Esophagus muscularis mucosa (tissue), 4 donors: ENCODE data around the gene PRKAR1A.

Source experiments
- EP300 ChIP-seq: sonication (generic); formaldehyde crosslinking; IDR thresholded peaks from one replicate; pipeline ENCODE4 v1.6.1; 2017; ENCODE audit warnings: antibody characterized with exemption
- POLR2A ChIP-seq: fragments of 450-650 bp; IDR thresholded peaks from one replicate; pipeline ENCODE4 v1.6.1; 2017; ENCODE audit warnings: antibody characterized with exemption, moderate library complexity, mild to moderate bottlenecking, low read depth
- POLR2AphosphoS5 ChIP-seq, 2 donors: sonication (generic); formaldehyde crosslinking; IDR thresholded peaks; one replicate each; pipeline ENCODE4 v1.6.1; 2017; ENCODE audit warnings: antibody characterized with exemption in 2 of 2
- TF ChIP-seq, protein P1 (sequence below), 3 experiments: fragments of 200-600 bp in 2 of 3; fragments of 450-650 bp in 1 of 3; sonication (generic) in 2 of 3; IDR thresholded peaks; one replicate each; pipeline ENCODE4 v1.5.1; 2017 to 2019; ENCODE audit warnings: antibody characterized with exemption in 3 of 3, mild to moderate bottlenecking in 2 of 3, moderate library complexity in 1 of 3

DNA sequence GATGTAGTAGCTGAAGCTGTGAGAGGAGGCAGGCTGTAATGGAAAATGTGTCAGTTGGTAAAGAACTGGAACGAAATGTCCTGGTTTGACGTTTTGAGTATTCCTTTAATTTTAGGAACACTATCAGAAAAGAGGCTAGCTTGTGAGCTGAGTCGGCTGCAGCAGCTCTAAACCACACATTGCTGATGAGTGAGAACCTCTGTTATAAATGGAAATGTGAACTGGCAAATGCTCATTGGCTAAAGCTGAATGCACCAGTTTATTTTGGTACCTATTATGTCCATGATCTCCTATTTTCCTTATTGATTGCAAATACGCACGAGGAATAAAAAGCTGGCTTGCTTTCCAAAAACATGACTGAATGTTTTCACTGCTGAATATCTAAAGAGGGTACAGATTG lies 43.9 kb upstream of the PRKAR1A start:
- TF ChIP-seq POLR2A (no peak), POLR2AphosphoS5 (IDR thresholded peaks at IDR 0.05) (no peak), EP300 (no peak)
- TF ChIP-seq, protein P1, sequence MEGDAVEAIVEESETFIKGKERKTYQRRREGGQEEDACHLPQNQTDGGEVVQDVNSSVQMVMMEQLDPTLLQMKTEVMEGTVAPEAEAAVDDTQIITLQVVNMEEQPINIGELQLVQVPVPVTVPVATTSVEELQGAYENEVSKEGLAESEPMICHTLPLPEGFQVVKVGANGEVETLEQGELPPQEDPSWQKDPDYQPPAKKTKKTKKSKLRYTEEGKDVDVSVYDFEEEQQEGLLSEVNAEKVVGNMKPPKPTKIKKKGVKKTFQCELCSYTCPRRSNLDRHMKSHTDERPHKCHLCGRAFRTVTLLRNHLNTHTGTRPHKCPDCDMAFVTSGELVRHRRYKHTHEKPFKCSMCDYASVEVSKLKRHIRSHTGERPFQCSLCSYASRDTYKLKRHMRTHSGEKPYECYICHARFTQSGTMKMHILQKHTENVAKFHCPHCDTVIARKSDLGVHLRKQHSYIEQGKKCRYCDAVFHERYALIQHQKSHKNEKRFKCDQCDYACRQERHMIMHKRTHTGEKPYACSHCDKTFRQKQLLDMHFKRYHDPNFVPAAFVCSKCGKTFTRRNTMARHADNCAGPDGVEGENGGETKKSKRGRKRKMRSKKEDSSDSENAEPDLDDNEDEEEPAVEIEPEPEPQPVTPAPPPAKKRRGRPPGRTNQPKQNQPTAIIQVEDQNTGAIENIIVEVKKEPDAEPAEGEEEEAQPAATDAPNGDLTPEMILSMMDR (IDR thresholded peaks at IDR 0.05): no peak
